RWPE1 (cell line): ENCODE data around the gene PTPRR.

Experiments used
- CTCF ChIA-PET: fragments of 350-600 bp; sonication (Branson Sonifier 250); formaldehyde crosslinking; extraction: SDS; loops from one replicate; lab custom pipeline; 2021; lab: Yijun Ruan, JAX
- POLR2A ChIA-PET: fragments of 400-600 bp; formaldehyde crosslinking; extraction: SDS; loops from one replicate; lab custom pipeline; 2020; ENCODE audit warnings: antibody characterized with exemption; ENCODE audit not compliant: low non-redundant PET; lab: Yijun Ruan, JAX
- DNase-seq: peaks from one replicate; pipeline ENCODE4 v3.0.0; 2012; ENCODE audit warnings: low spot score
- H3K27ac ChIP-seq: fragments of 450-650 bp; 2 replicates; pipeline ENCODE4 v1.5.1; 2017
- CTCF ChIP-seq: fragments of 450-650 bp; conservative IDR thresholded peaks from 2 replicates; pipeline ENCODE4 v1.5.1; 2017; ENCODE audit warnings: low read depth, mild to moderate bottlenecking

Gene PTPRR

GRCh38 chr12:70646850-70647249 is 273.7 kb downstream of the PTPRR start:
- no peak for TF ChIP-seq CTCF
- POLR2A ChIA-PET = no interaction called here
- no peak for DNase-seq
- H3K27ac ChIP-seq = no peak overlapping the region
- CTCF ChIA-PET = no interaction called here

- H3K27ac ChIP-seq = no peak overlapping the region
- ChIA-PET POLR2A (no interaction called here), CTCF (no interaction called here)
- no peak for TF ChIP-seq CTCF
- peak; percentile 86 for DNase-seq
These were observed 274.8 kb downstream of the PTPRR start for GRCh38 chr12:70645494-70646317.

- ChIA-PET CTCF (interaction anchor here (0.6 kb wide), 1 partner anchor 9 kb away, joined by 3 read pairs; no protein-coding TSS in a partner anchor), POLR2A (no interaction called here)
- H3K27ac ChIP-seq = no peak overlapping the region
- no peak for TF ChIP-seq CTCF
- DNase-seq = no peak
These were observed 275.7 kb downstream of the PTPRR start for GRCh38 chr12:70644861-70645260.

- ChIA-PET CTCF (interaction anchor here (0.6 kb wide), 1 partner anchor 10 kb away, joined by 3 read pairs; no protein-coding TSS in a partner anchor), POLR2A (no interaction called here)
- TF ChIP-seq CTCF = no peak
- no peak overlapping the region for H3K27ac ChIP-seq
- no peak for DNase-seq
These were observed 276.6 kb downstream of the PTPRR start for GRCh38 chr12:70643939-70644338.

GRCh38 chr12:70641691-70642090 is 278.8 kb downstream of the PTPRR start:
- DNase-seq = no peak
- TF ChIP-seq CTCF = no peak
- POLR2A ChIA-PET = no interaction called here
- CTCF ChIA-PET = interaction anchor here (0.6 to 0.8 kb wide), 2 partner anchors 91 to 762 kb away, joined by 3 to 7 read pairs; no protein-coding TSS in a partner anchor
- H3K27ac ChIP-seq = no peak overlapping the region

GRCh38 chr12:70640901-70641300 is 279.6 kb downstream of the PTPRR start:
- CTCF ChIA-PET = interaction anchor here (0.6 to 0.8 kb wide), 2 partner anchors 92 to 761 kb away, joined by 3 to 7 read pairs; no protein-coding TSS in a partner anchor
- H3K27ac ChIP-seq = no peak overlapping the region
- POLR2A ChIA-PET = no interaction called here

More at GRCh38 chr12:70640901-70641300, 279.6 kb downstream of the PTPRR start:
- DNase-seq = no peak
- no peak for TF ChIP-seq CTCF
